Chondrocyte (in vitro differentiated cells): ENCODE measurements around the gene PCBP2. TPM values are rescaled to one million over a fixed set of nuclear protein-coding genes. Genes with fewer than 3 reads are reported as not detected.

Experiments
- DNase-seq: peaks from one replicate; pipeline ENCODE4 v3.0.0; 2021; ENCODE audit warnings: mixed read lengths, low spot score
- H3K27ac Mint-ChIP-seq: one replicate; pipeline ENCODE4 v1.8.0; 2021; ENCODE audit warnings: mild to moderate bottlenecking, moderate library complexity, mixed read lengths; ENCODE audit not compliant: unreplicated experiment
- H3K27me3 Mint-ChIP-seq: 2 replicates; pipeline ENCODE4 v1.8.0; 2021; ENCODE audit warnings: low read depth, mixed read lengths
- H3K36me3 Mint-ChIP-seq: 2 replicates; pipeline ENCODE4 v1.8.0; 2021; ENCODE audit warnings: low read depth, mixed read lengths
- H3K4me1 Mint-ChIP-seq: 2 replicates; pipeline ENCODE4 v1.8.0; 2021; ENCODE audit warnings: low read depth, mild to moderate bottlenecking, mixed read lengths
- H3K4me3 Mint-ChIP-seq: one replicate; pipeline ENCODE4 v1.8.0; 2021; ENCODE audit warnings: mild to moderate bottlenecking, moderate library complexity, mixed read lengths; ENCODE audit not compliant: unreplicated experiment
- H3K9me3 Mint-ChIP-seq: 2 replicates; pipeline ENCODE4 v1.8.0; 2021; ENCODE audit warnings: low read depth, mixed read lengths
- total RNA-seq: library from RNA; stranded (reverse); gene quantifications from 3 replicates; pipeline ENCODE4 v1.2.1, GENCODE V29; 2021
- TF ChIP-seq, protein P1 (sequence below): fragments of 200-600 bp; sonication (generic); IDR thresholded peaks from 2 replicates; pipeline ENCODE4 v1.5.0; 2021; ENCODE audit warnings: antibody characterized with exemption, mild to moderate bottlenecking, moderate library complexity

Gene PCBP2
- total RNA-seq, 1 donor from 2014 or later = 611 TPM

DNA sequence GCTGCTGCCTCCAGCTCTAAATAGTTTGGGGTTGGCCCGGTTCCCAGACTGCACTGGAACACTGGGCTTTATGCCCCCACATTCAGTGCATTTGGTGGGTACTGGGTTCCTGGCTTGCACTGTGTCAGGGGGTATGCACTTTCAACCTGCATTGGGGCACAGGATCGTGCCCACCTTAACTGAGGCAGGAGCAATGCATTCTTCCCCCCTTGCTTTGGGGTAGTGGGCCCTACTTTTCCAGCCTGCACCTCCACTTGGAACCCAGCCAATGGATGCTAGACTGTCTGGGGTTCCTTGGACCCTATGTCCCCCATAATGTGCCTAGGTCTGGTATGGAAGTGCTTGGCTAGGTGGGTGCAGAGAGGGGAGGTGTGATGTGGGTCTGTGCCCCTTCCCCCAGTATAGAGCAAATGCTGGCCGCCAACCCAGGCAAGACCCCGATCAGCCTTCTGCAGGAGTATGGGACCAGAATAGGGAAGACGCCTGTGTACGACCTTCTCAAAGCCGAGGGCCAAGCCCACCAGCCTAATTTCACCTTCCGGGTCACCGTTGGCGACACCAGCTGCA is 49.8 kb downstream of the PCBP2 start:
- Mint-ChIP-seq H3K9me3 (no peaks in the 10 kb centered on the region), H3K4me1 (peaks cover 63% of the 10 kb centered on the region), H3K27me3 (no peaks in the 10 kb centered on the region), H3K4me3 (peak overlapping the region; percentile 90), H3K27ac (peak overlapping the region; percentile 97), H3K36me3 (peaks cover 3% of the 10 kb centered on the region)
- TF ChIP-seq, protein P1, sequence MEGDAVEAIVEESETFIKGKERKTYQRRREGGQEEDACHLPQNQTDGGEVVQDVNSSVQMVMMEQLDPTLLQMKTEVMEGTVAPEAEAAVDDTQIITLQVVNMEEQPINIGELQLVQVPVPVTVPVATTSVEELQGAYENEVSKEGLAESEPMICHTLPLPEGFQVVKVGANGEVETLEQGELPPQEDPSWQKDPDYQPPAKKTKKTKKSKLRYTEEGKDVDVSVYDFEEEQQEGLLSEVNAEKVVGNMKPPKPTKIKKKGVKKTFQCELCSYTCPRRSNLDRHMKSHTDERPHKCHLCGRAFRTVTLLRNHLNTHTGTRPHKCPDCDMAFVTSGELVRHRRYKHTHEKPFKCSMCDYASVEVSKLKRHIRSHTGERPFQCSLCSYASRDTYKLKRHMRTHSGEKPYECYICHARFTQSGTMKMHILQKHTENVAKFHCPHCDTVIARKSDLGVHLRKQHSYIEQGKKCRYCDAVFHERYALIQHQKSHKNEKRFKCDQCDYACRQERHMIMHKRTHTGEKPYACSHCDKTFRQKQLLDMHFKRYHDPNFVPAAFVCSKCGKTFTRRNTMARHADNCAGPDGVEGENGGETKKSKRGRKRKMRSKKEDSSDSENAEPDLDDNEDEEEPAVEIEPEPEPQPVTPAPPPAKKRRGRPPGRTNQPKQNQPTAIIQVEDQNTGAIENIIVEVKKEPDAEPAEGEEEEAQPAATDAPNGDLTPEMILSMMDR = no peak
- no peak for DNase-seq

DNA sequence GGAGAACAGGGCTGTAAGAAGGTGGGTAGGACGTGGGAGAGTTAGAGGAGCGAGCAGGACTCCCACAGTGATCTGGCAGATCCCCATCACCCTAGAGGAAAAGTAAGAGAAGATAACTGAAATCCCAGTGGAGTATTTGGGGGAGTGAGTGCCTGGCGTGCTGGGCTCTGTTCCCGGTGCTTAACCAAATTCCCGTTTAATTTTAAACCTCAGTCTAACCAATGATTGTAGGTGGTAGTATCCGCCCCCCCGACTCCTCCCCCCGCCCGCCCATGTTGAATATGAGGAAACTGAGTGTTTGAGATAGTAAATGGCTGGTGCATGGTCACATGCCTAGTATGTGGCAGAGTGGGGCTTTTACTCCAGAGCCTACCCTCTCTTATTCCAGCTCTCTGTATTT is 50.4 kb downstream of the PCBP2 start:
- Mint-ChIP-seq H3K4me1 (peaks cover 63% of the 10 kb centered on the region), H3K9me3 (no peaks in the 10 kb centered on the region), H3K4me3 (peak overlapping the region; percentile 90)

DNA sequence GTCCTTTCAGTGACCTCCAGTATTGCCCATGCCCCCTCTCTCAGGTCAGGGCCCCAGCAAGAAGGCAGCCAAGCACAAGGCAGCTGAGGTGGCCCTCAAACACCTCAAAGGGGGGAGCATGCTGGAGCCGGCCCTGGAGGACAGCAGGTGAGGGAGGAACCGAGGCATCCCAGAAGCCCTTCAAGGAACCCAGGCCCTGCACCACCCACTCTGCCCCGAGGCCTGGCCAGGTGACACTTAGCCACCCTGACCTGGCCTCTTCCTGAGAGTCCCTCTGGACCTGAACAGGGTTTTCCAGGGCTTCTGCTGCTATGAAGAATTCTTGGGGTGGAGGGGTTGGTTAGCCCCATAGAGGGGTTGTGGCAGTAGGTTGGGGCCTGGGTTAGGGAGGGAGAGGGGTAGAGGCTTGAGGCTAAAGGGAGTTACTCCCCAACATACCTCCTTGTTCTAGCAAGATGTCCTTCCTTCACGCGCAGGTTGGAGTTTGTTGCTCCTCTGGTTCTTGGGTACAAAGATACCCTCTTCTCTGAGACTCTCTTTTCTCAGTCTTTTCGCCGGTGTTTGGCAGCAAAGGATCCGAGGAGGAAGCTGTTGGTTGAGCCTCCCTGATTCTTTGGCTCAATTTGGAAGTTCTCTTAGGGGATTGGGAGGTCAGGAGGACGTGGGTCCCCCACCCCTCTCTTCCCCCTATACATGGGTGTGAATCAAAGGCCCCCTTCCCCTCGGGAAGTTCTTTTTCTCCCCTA is 51.3 kb downstream of the PCBP2 start:
- Mint-ChIP-seq H3K27me3 (no peaks in the 10 kb centered on the region), H3K9me3 (no peaks in the 10 kb centered on the region), H3K4me1 (peaks cover 56% of the 10 kb centered on the region), H3K27ac (peak overlapping the region; percentile 68), H3K4me3 (no peak overlapping the region), H3K36me3 (peaks cover 3% of the 10 kb centered on the region)
- TF ChIP-seq, protein P1 = no peak
- no peak for DNase-seq

More for the DNA sequence above, 50.4 kb downstream of the PCBP2 start:
- peaks cover 3% of the 10 kb centered on the region for H3K36me3 Mint-ChIP-seq
- no peaks in the 10 kb centered on the region for H3K27me3 Mint-ChIP-seq
- TF ChIP-seq, protein P1 = no peak
- no peak for DNase-seq
- H3K27ac Mint-ChIP-seq = peak overlapping the region; percentile 81

DNA sequence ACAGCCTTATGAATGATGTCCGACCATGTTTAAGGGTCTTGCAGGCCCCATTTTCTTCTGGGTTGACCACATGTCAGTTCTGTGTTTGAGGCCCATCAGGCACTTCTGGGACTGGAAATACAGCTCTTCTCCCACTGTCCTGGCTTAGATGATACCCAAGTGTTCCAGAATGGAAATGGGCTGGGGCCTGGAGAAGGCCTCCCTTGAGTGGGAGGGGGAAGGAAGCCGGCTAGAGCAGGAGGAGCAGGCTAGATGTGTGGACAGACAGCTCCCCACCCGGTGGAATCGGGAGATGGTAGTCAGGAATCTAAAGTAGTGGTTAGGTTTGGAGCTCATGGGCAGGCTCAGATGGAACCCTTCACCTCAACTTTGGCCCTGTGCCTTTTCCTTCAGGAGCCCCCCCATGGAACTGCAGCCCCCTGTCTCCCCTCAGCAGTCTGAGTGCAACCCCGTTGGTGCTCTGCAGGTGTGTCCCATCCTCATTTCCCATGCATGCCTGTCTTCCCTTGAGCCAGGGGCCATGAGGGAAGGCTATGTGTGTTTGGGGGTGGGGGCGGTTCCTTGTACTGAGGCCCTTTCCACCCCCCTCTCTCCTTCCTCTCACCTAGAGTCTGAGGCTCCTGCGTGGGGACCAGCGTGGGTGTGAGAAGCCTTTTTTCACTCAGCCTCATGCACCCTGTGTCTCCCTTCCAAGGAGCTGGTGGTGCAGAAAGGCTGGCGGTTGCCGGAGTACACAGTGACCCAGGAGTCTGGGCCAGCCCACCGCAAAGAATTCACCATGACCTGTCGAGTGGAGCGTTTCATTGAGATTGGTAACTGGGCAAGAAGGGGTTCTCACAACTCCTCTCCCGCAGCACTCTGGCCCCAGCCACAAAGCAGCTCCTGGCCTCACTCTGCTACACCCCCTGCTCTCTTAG is 52.4 kb downstream of the PCBP2 start:
- H3K27ac Mint-ChIP-seq = peak overlapping the region; percentile 57
- H3K36me3 Mint-ChIP-seq = peaks cover 3% of the 10 kb centered on the region
- TF ChIP-seq, protein P1 = no peak
- no peaks in the 10 kb centered on the region for H3K27me3 Mint-ChIP-seq
- H3K4me3 Mint-ChIP-seq = no peak overlapping the region
- H3K4me1 Mint-ChIP-seq = peaks cover 49% of the 10 kb centered on the region
- H3K9me3 Mint-ChIP-seq = no peaks in the 10 kb centered on the region
- DNase-seq = no peak

DNA sequence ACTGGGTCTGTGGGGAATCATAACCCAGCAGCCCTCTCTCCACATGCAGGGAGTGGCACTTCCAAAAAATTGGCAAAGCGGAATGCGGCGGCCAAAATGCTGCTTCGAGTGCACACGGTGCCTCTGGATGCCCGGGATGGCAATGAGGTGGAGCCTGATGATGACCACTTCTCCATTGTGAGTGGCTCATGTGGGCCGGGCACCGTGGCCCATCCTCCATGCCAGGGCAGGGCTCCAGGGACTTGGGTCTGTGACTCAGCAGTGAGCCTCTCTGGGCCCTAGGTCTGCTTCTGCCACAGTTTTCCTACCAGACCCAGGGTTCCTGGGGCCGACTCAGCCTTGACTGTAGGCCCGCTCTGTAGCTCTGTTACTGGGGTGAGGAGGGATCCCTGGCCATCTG is 53.2 kb downstream of the PCBP2 start:
- H3K4me3 Mint-ChIP-seq = no peak overlapping the region

More for the DNA sequence above, 53.2 kb downstream of the PCBP2 start:
- peaks cover 44% of the 10 kb centered on the region for H3K4me1 Mint-ChIP-seq
- H3K36me3 Mint-ChIP-seq = peaks cover 3% of the 10 kb centered on the region
- no peak for DNase-seq
- no peaks in the 10 kb centered on the region for H3K27me3 Mint-ChIP-seq
- peak overlapping the region; percentile 87 for H3K27ac Mint-ChIP-seq
- TF ChIP-seq, protein P1 = no peak
- no peaks in the 10 kb centered on the region for H3K9me3 Mint-ChIP-seq
